GM18508 (cell line): ENCODE data around the gene TMEM138.
"Not testable (repeated sequence)": the region's sequence is repeated elsewhere in the genome, so short reads cannot be mapped to it uniquely, and the experiment has no call there.

ENCODE experiments used
- ATAC-seq: cut with Tn5 transposase; IDR thresholded peaks from one replicate; pipeline ENCODE4 v1.9.1; 2021; ENCODE audit warnings: moderate number of reproducible peaks; ENCODE audit not compliant: insufficient read depth, unreplicated experiment

Gene TMEM138

DNA sequence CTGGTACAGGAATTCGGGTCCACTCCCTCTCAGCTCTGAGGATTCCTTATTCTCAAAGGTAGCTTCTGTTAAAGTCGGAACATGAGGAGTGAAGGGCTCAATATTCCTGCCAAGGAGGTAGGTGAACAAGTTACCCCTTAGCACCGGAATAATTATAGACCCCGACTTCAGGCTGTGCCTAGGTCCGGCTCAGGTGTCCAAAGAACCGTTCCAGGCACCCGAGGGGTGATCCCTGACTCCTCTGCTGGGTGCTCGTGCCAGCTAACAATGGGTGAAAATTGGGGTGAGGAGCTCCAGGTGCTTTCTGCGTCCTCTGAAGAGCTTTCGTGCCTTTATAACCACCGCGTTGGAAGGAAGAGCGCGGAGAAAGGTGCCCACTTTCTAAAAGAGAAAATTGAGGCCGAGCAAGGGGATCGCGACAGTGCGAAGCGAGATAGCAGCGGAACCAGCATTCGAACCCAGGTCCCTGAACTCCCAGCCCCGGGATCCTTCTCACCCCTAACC is 885 bp upstream of the TMEM138 start:
- ATAC-seq: no peak

DNA sequence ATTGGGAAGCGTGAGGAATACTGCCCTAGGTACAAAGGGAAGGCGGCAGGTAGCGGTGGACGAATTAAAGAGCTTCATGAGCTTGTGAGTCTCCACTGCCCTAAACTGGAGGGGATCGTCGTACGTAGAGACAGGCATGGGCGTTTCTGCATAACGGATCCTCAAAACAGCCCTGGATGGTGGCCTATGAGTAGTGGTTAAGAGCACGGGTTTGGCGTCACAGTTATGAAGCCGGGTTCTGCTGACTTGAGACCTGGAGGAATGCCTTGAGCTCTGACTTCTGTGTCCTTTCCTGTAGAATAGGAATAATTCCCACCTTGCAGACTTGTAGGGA is 335 bp downstream of the TMEM138 start:
- no peak for ATAC-seq

DNA sequence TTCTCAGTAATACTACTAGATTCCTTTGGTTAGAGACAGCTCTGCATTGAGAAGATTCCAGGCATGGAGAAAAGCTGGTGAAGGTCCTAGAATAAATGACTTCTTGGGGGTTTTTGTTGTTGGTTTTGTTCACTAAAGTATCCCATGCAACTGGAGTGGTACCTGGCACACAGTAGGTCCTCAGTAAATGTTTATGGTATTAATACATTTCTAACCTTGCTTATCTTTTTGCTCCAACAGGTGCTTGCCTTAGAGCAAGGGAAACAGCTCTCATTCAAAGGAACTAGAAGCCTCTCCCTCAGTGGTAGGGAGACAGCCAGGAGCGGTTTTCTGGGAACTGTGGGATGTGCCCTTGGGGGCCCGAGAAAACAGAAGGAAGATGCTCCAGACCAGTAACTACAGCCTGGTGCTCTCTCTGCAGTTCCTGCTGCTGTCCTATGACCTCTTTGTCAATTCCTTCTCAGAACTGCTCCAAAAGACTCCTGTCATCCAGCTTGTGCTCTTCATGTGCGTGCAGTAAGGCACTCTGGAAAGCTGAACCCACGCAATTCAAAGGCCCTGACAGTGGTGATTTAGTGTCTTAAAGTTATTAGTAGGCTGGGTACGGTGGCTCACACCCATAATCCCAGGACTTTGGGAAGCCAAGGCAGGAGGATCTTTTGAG is 2.0 kb downstream of the TMEM138 start:
- ATAC-seq: no peak

DNA sequence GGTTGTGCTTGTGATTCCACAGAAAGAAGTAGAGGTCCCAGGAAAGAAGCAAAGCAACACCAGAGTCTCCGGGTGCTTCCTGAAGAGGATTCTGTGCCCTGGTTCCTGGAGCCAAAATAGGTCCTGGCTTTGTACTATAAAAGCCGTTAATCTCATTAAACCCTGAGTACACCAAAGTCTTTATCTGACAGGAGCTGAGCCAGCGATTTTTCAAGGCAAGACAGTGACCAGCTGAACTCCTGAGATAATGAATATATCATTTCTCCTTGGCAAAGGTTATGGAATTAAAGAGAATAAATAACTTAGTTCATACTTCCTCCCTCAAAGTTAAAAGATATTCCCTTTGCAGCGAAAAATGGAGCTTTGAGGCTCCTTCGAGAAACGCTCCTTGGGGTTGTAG is 5.2 kb downstream of the TMEM138 start:
- ATAC-seq: no peak

DNA sequence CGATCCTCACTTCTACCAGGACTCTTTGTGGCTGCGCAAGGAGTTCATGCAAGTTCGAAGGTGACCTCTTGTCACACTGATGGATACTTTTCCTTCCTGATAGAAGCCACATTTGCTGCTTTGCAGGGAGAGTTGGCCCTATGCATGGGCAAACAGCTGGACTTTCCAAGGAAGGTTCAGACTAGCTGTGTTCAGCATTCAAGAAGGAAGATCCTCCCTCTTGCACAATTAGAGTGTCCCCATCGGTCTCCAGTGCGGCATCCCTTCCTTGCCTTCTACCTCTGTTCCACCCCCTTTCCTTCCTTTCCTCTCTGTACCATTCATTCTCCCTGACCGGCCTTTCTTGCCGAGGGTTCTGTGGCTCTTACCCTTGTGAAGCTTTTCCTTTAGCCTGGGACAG is 6.5 kb downstream of the TMEM138 start:
- no peak for ATAC-seq

DNA sequence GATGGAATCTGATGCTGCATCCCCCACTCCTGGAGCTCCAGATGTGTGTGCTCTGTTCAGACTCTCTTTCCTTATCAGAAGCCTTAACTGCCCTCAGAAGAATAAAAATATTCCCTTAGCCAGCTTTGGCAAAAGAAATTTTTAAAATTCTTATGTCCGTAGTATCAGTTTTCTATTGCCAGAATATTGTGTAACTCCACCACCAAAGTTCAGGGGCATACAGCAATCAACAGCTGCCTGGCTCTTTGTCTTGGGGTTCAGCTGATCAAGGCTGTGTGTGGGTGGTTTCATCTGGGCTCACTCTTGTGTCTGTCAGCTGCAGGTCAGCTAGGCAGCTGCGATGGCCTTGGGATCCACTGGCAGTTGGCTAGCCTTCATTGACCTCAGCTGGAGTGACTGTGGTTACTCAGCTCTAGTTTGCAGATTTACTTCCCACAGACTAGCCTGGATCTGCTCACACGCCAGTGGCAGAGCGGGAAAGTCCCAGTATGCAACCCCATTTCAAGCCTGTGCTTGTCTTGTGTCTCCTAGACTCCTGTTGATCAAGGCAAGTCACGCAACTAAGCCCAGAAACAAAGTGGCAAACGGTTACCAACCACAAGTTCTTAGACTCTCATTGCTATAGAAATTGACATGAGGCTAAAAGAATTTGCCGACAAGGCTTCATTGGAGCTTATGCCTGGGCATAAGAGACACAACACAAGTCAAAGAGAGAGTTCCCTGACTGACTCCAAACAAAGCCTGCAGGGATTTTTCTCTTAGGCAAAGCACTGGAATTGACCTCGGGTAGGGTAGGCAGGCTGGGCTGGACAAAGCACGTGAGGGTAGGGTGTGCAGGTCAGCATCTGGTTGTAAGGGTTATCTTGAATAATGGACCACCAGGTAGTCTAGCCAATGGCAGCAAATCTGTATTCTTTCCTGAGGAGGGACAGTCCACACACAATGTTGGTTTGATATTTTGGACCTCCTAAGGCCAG is 7.5 kb downstream of the TMEM138 start:
- no peak for ATAC-seq

DNA sequence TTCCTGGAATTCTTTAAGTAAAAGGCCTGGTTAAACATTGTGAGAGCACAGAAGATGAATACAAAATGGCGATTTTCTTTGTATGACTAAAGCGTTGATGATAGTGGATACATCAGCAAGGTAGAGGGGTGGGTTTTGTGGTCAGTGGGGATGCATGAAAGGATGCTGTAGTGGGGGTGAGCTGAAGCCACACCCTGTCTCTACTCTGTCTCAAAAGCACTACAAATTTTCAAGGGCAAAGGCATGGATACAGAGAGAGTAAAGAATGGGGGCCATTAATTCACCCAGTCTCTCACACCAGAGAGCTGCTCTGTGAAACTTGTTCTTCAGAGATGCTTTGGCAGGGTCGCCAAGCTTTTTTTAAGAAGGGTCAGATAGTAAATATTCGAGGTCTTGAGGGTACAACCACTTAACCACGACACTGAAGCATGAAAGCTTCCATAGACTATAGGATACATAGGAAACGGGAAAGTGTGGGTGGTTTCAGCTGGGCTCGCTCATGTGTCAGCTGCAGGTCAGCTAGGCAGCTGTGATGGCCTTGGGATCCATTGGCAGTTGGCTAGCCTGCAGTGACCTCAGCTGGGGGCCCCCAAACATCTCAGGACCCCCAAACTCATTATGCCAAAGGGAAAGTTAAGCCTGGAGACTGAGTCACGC is 8.3 kb downstream of the TMEM138 start:
- no peak for ATAC-seq

DNA sequence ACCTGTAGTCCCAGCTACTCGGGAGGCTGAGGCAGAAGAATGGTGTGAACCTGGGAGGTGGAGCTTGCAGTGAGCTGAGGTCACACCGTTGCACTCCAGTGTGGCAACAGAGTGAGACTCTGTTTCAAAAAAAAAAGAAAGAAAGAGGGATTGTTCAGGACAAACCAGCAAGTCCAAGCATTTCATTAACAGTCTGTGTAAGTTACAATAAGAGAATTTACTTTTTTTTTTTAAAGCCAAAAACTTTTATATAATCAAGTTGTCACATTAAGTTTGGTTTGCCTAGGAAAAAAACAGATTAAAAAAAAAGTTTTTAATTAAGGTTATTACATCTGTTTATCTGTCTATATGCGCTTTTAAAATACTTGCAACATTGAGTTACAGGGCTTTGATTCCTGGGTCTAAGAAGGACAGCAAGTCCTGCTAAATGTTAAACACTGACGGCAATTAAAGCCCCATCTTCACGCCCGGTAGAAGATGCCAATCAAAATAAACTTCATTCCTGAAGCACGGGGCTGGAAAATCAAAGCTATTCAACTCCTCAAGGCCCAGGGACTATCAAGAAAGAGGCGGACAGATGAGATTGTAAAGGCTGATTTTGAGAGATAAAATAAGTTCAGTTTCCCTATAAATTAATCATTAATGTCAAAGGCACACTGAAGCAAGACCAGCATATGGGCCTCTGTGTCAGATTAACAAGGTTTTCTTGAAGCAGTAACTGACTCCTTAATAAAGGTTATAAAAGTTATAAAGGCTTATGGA is 10.7 kb downstream of the TMEM138 start:
- ATAC-seq: no peak

DNA sequence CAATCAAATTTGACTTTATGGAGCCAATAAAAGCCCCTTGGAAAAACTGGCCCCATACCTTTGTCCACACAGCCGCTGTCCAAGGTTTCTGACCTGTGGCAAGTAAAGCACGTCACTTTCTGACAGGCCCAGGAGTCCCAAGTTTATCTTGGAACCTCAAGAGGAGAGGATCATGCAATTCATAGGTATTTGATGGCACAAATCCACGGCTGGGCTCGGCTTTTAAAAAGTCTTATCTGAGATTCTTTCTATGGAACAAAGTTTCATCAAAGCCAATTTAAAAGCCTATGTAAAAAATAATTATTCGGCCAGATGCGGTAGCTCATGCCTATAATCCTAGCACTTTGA is 13.6 kb downstream of the TMEM138 start:
- no peak for ATAC-seq

DNA sequence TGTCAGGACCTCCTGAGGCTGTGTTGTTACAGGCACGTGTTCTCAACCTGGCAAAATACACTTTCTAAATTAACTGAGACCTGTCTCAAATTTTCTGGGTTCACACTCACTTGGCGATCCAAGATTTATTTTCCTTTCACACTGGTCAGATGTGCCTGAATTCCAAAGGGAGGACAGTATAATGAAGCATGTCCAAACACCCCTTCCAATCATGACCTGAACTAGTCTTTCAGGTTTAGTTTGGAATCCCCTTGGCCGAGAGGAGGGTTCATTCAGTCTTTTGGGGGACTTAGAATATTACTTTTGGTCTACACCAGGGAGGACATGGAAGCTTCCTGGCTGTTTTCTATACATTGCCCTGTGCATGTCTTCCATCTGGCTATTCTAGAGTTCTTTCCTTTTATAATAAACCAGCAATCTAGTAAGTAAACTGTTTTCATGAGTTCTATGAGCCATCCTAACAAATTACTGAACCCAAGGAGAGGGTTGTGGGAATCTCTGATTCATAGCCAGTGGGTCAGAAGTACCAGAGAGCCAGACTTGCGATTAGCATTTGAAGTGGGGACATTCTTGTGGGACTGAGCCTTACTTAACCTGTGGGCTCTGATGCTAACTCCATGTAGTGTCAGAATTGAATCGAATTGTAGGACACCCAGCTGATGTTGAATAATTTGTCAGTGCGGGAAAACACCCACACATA is 15.4 kb downstream of the TMEM138 start:
- no peak for ATAC-seq

DNA sequence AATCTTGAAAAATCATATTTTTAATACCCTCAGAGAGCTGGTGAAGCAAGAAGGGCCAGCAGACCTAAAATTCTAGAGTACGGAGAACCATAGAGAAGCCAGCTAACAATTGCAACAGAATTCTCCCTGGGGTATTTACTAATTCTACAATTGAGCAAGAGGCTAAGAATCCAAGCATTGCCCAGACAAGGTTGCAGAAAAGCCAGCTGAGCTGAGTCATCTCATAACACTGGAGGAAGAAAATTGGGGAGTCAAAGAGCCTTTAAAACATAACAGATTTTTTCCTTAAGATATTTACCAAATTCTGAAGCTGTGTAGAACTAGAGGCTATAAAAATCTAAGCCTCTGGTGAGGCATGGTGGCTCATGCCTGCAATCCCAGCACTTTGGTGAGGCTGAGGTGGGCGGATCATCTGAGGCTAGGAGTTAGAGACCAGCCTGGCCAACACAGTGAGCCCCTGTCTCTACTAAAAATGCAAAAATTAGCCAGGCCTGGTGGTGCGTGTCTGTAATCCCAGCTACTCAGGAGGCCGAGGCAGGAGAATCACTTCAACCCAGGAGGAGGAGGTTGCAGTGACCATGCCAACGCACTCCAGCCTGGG is 16.6 kb downstream of the TMEM138 start:
- no peak for ATAC-seq

DNA sequence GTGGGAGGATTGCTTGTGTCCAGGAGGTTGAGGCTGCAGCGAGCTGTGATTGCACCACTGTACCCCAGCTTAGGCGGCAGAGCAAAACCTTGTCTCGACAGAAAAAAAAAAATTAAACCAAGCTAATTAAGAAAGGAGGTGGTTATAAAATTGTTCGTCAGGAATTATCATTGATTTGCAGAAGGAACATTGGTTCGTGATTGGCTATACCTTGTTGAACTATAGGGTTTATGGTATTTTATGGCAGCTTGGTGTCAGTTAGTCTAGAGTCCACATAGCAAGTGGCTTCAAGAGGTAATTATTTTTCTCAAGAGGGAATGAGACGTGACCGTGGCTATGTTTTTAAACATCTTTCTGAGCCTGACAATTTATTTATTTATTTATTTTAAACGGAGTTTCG is 18.7 kb downstream of the TMEM138 start:
- ATAC-seq: no peak

DNA sequence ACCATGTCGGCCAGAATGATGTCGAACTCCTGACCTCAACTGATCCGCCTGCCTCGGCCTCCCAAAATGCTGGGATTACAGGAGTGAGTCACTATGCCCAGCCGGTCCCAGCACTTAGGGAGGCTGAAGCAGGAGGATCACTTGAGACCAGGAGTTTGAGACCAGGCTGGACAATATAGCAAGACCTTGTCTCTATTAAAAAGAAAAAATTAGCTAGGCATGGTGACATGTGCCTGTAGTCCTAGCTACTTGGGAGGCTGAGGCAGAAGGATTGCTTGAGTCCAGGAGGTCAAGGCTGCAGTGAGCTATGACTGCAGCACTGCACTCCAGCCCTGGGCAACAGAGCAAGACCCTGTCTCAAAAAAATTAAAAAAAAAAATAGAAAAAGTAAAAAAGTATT is 21.7 kb downstream of the TMEM138 start:
- ATAC-seq: not testable (repeated sequence)

DNA sequence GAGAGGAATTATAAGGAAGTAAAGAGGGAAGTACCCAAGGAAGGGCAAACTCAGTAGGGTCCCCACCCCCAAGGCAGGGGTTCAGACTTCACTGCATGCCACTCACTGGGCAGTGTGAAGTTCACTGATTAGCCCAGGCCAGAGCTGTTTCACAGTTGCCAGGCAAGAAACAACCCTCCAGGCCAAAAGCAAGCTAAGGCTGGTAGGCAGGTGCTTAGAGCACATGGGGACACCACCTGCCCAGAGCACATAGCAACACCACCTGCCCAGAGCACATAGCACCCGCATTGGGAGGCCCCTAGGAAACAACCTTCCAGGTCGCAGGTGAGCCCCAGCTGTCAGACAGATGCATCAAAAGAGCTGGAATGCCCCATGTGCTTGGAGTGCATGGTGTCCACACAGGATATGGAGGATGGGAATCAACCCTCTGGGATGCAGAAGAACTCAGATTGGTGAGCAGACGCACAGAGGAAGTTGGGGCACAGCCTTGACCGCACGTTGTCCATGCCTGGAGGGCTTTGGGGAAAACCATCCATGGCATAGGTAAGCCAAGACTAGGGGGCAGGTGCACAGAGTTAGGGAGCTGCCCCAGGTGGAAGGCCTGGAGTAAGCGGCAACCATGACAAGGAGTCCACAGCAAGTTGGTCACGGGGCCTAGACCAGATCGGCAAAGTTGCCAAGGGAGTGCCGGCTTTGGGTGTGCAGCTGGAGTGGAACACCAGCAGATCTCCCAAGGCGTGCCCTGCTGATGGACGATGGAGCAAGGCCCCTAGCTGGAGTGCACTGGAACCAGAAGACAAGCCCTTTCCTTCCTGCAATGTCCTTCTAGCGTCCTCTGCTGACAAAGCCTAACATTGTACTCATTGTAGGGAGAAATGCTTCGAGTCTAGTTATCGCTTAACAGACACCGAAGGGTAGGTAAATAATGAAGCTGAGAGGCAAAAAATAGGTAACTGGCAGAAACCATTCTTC is 22.4 kb downstream of the TMEM138 start:
- no peak for ATAC-seq

DNA sequence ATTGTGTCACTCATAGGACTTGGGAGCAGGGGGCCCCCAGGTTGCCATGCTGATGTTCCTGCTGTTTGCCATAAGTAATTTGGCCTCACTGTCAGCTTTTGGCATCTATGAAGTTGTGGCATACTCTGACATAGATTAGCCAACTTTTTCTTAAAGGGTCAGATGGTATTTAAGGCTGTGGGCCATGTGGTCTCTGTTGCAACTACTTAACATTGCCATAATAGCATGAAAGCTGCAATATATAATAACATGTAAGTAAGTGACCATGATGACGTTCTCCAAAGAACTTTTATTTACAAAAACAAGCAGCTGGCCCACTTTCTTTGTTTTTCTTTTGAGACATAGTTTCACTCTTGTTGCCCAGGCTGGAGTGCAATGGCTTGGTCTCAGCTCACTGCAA is 28.0 kb downstream of the TMEM138 start:
- ATAC-seq: no peak

DNA sequence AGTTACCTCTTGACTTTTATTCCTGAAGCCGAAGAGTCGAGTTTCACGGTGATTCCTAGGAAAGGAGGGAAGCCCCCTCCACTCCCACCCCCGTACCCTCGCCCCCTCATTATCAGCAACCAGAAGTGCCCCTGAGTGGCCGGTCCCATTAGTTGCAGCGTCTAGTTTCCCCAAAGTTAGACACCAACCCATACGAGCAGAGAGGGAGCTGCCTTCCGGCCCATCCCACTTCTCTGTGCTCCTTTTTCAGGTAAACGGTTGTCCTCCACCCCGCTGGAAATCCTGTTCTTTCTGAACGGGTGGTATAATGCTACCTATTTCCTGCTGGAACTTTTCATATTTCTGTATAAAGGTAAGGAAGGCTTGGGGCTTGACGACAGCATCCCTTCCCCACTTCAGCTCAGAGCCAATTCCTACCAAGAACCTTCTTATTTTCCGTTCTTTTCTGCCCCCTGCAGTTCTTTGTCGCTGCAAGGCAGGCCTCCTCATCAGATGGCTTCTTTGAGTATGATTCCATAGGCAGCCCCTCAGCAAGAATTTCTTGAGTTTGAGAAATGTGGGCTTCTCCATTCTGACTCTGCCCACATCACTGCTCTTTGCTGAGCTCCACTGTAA is 30.9 kb downstream of the TMEM138 start:
- no peak for ATAC-seq

DNA sequence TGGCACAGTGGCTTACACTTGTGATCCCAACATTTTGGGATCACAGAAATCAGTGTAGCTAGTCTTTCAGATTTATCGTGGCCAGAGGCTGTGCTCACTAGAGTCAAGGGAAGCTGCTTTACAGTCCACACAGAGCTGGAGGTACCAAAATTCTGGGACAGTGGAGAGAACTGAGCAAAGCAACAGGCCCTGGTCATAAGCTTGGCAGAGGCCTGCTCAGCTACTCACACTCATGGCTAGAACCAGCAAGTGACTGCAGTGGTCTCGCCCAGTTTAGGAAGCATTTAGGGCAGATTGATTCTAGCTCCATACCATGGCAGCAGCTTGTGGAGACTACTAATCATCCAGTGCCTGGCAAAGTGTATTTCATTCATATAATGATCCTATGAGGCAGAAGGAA is 39.0 kb downstream of the TMEM138 start:
- no peak for ATAC-seq

DNA sequence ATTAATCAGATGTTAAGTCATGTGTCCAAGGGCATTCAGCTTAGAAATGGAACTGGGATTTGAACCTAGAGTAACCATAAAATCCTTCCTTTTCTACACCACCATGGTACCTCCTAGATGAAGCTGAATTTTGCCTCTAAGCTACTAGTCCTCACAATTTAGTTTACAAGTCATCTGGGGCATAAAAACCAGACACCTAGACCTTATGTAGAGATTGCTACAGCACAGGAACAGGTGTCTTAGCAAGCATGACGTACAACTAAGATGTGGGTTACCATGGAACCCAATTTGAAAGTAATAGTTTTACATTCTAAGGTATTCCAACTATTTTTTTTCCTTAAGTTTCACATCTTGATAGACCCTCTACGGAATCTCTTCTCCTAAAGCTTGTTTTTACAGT is 39.4 kb downstream of the TMEM138 start:
- no peak for ATAC-seq
